HG03378 (cell line): ENCODE results near the gene ECPAS.
"Not testable (repeated sequence)": the region's sequence is repeated elsewhere in the genome, so short reads cannot be mapped to it uniquely, and the experiment has no call there.

ENCODE experiments used
- ATAC-seq: cut with Tn5 transposase; IDR thresholded peaks from one replicate; pipeline ENCODE4 v1.9.1; 2021; ENCODE audit warnings: mild to moderate bottlenecking, moderate library complexity; ENCODE audit not compliant: unreplicated experiment

ECPAS gene

GRCh38 chr9:111481885-111482636 lies 2.1 kb downstream of the ECPAS start:
- no peak for ATAC-seq

- no peak for ATAC-seq
Measured at GRCh38 chr9:111477677-111478076, 6.5 kb downstream of the ECPAS start.

GRCh38 chr9:111475195-111475594 lies 9.0 kb downstream of the ECPAS start:
- no peak for ATAC-seq

GRCh38 chr9:111474385-111474784 lies 9.8 kb downstream of the ECPAS start:
- no peak for ATAC-seq

- ATAC-seq, result no peak
Measured at GRCh38 chr9:111467778-111468367, 16.3 kb downstream of the ECPAS start.

GRCh38 chr9:111463048-111463447 lies 21.1 kb downstream of the ECPAS start:
- ATAC-seq, result no peak

GRCh38 chr9:111458139-111459009 lies 25.8 kb downstream of the ECPAS start:
- ATAC-seq, result no peak

- ATAC-seq, result no peak
Measured at GRCh38 chr9:111456529-111456928, 27.7 kb downstream of the ECPAS start.

- ATAC-seq, result no peak
Measured at GRCh38 chr9:111455638-111456037, 28.5 kb downstream of the ECPAS start.

GRCh38 chr9:111454751-111455150 lies 29.4 kb downstream of the ECPAS start:
- no peak for ATAC-seq

- no peak for ATAC-seq
Measured at GRCh38 chr9:111451570-111451969, 32.6 kb downstream of the ECPAS start.

GRCh38 chr9:111450124-111450523 lies 34.1 kb downstream of the ECPAS start:
- no peak for ATAC-seq

GRCh38 chr9:111449705-111450104 lies 34.5 kb downstream of the ECPAS start:
- no peak for ATAC-seq

GRCh38 chr9:111445799-111446198 lies 38.4 kb downstream of the ECPAS start:
- not testable (repeated sequence) for ATAC-seq

GRCh38 chr9:111443454-111443853 lies 40.7 kb downstream of the ECPAS start:
- ATAC-seq, result no peak

- no peak for ATAC-seq
Measured at GRCh38 chr9:111442360-111443027, 41.7 kb downstream of the ECPAS start.

- no peak for ATAC-seq
Measured at GRCh38 chr9:111440226-111440625, 44.0 kb downstream of the ECPAS start.

- ATAC-seq, result no peak
Measured at GRCh38 chr9:111438541-111439235, 45.5 kb downstream of the ECPAS start.

GRCh38 chr9:111436571-111436970 lies 47.6 kb downstream of the ECPAS start:
- no peak for ATAC-seq

GRCh38 chr9:111433082-111433481 lies 51.1 kb downstream of the ECPAS start:
- ATAC-seq, result no peak

GRCh38 chr9:111431684-111432083 lies 52.5 kb downstream of the ECPAS start:
- no peak for ATAC-seq
